WTC11 (cell line): ENCODE results near the gene COL13A1.

ENCODE experiments used
- FOXK1 ChIP-seq: sonication (generic); formaldehyde crosslinking; IDR thresholded peaks from 2 replicates; pipeline ENCODE4 v1.8.0; 2022; ENCODE audit warnings: mild to moderate bottlenecking, moderate library complexity, missing genetic modification reagents
- FOXP4 ChIP-seq: sonication (generic); formaldehyde crosslinking; IDR thresholded peaks from 2 replicates; pipeline ENCODE4 v1.8.0; 2022; ENCODE audit warnings: mild to moderate bottlenecking, missing genetic modification reagents
- NR1H2 ChIP-seq: sonication (generic); formaldehyde crosslinking; IDR thresholded peaks from 2 replicates; pipeline ENCODE4 v1.9.0; 2021; ENCODE audit warnings: mild to moderate bottlenecking, moderate library complexity, missing genetic modification reagents
- ZBTB43 ChIP-seq: sonication (generic); formaldehyde crosslinking; IDR thresholded peaks from 2 replicates; pipeline ENCODE4 v1.8.1; 2023; ENCODE audit warnings: mild to moderate bottlenecking, missing genetic modification reagents
- ZNF121 ChIP-seq: sonication (generic); formaldehyde crosslinking; IDR thresholded peaks from 2 replicates; pipeline ENCODE4 v1.8.0; 2023; ENCODE audit warnings: missing genetic modification reagents
- ZNF425 ChIP-seq: fragments of 250-450 bp; sonication (Bioruptor Pico); conservative IDR thresholded peaks from 2 replicates; pipeline ENCODE4 v1.9.0; 2021; ENCODE audit warnings: mild to moderate bottlenecking
- TF ChIP-seq, protein P1 (sequence below): fragments of 200-600 bp; IDR thresholded peaks from 2 replicates; pipeline ENCODE4 v1.8.0; 2022; ENCODE audit warnings: antibody characterized with exemption
- TF ChIP-seq, protein P2 (sequence below): sonication (generic); formaldehyde crosslinking; IDR thresholded peaks from 2 replicates; pipeline ENCODE4 v1.8.1; 2022; ENCODE audit warnings: mild to moderate bottlenecking, moderate library complexity, missing genetic modification reagents

GRCh38 chr10:69758310-69758728 lies 43.4 kb upstream of the COL13A1 start:
- no peak for TF ChIP-seq NR1H2
- TF ChIP-seq ZBTB43 (CRISPR knock-in tag): no peak
- TF ChIP-seq FOXK1 (CRISPR knock-in tag): no peak
- TF ChIP-seq, protein P1, sequence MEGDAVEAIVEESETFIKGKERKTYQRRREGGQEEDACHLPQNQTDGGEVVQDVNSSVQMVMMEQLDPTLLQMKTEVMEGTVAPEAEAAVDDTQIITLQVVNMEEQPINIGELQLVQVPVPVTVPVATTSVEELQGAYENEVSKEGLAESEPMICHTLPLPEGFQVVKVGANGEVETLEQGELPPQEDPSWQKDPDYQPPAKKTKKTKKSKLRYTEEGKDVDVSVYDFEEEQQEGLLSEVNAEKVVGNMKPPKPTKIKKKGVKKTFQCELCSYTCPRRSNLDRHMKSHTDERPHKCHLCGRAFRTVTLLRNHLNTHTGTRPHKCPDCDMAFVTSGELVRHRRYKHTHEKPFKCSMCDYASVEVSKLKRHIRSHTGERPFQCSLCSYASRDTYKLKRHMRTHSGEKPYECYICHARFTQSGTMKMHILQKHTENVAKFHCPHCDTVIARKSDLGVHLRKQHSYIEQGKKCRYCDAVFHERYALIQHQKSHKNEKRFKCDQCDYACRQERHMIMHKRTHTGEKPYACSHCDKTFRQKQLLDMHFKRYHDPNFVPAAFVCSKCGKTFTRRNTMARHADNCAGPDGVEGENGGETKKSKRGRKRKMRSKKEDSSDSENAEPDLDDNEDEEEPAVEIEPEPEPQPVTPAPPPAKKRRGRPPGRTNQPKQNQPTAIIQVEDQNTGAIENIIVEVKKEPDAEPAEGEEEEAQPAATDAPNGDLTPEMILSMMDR: no peak
- no peak for TF ChIP-seq FOXP4
- TF ChIP-seq ZNF425: no peak
- no peak for TF ChIP-seq ZNF121 (CRISPR knock-in tag)
- TF ChIP-seq, protein P2, sequence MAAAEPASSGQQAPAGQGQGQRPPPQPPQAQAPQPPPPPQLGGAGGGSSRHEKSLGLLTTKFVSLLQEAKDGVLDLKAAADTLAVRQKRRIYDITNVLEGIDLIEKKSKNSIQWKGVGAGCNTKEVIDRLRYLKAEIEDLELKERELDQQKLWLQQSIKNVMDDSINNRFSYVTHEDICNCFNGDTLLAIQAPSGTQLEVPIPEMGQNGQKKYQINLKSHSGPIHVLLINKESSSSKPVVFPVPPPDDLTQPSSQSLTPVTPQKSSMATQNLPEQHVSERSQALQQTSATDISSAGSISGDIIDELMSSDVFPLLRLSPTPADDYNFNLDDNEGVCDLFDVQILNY (CRISPR knock-in tag): no peak
